Epithelial cell of umbilical artery (primary cell): ENCODE data around the gene PDK2. TPM values are rescaled to one million over a fixed set of nuclear protein-coding genes. Genes with fewer than 3 reads are reported as not detected.

ENCODE experiments used
- total RNA-seq: library from RNA; depleted of rRNA; stranded (reverse); fragments of >200 nt; gene quantifications from 2 replicates; pipeline ENCODE4 v1.2.3, GENCODE V29; 2014

The PDK2 gene
- total RNA-seq, result 7.1 and 7.8 TPM in 2 replicates

DNA sequence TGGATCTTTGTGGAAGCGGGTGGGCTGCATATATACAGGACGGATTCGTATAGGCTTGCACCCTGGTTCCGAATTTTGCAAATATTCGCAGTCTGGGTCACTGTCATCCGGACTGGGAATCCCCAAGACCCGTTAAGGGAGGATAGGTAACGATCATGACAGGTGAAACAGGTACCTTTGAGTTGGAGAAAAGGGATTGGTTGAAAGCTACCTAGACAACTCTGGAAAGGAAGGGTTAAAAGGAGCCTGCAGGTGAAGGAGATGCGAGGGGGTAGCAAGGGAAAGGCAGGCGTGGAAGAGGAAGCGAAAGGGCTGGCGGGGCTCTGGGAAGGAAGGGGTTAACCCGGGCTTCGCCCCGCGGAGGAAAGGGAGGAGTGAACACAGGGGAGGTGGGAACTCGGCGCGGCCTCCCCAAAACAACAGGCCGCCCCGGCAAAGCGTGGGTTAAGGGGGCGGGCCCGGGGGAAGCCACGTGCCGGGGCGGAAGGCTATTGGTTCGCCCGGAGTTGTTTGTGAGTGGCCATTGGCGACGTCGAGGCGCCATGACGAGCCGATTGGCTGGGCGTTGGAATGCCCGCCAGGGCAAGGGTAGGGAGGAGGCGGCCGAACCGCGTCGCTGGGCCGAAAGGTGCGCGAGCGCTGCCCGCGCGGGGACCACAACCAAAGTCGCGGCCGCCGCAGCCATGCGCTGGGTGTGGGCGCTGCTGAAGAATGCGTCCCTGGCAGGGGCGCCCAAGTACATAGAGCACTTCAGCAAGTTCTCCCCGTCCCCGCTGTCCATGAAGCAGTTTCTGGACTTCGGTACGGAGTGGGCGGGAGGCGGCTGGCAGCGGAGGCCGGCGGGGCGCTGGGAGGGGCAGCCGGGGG is at the start of gene PDK2:
Gene PDK2, plus strand, starts transcription at position 599 of the 867 bp plus-strand sequence. Its CDS starts 85 bp downstream, at position 684.

DNA sequence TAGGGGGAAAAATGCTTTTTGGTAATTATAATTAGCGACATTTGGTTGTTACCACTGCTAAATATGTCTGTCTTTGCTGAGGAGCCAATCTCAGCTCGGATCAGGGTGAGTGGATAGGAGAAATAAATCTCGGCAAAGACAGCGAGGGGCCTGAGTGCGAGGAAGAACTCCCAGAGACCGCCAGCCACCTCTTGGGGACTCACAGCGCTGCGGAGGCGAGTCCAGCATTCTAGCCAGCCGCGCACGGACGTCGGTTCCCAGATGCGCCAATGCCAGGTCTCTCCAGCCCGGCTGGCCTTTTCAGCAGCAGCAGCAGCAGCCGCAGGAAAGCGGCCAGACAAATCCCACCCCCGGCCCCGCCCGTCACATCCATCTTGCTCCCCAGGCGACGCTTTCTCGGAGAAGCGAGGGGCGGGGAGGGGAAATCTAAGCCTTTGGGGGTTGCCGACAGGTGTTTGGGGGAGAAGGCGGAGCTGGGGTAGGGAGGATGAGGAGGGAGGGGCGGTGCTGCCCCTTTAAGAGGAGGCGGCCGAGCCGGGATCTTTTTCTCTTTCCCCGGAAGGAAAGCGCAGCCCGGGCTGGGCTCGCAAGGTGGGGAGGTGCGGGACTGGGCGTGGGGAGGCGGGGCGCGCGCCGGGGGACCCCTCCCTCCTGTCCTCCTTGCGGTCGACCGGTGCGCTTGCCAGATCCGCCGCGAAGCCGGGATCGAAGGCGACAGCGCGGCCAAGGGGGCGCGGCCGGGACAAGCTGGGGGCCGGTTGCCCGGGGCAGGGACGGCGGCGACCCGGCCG is 39.5 kb upstream of the PDK2 start, which contains the start of gene ITGA3:
Gene ITGA3, plus strand, starts transcription at position 685 of the 791 bp plus-strand sequence. CDS start 330 bp downstream, outside the sequence.

DNA sequence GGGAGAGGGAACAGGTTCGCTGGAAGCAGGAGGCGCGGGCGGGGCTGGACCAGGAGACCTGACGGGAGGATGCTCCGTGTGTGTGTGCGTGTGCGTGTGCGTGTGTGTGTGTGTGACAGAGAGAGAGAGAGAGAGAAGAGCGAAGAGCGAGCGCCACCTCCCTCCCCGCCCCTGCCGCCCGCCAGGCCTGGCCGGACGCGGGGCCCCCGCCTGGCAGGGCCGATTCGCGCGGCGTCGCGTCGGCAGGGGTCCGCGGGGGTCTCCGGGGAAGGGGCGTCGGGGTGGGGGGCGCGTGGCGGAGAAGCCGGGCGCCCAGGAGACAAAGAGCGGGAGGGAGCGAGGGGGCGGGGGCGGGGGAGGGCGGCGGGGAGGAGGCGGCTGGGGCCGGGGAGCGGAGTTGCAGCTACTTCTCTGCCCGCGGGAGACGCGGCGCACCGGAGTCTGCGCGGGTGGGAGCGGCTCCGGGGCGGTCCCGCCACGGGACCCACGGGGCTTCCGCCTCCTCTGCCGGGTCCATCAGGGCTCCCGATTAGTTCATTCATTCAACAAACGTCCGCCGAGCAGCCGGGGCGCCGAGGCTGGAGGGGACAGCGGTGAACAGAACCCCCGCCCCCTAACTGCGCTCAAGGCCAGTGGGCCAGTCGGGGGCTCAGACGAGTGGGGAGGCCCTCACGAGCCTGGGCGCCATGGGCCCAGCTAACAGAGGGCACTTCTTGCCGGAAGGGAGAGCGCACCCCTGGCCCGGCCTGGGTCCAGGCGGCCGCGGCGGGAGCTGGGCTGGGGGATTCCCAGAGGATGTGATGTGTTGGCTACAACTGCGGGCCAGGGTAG is 34.8 kb downstream of the PDK2 start, which contains the start of gene SAMD14:
Gene SAMD14, minus strand, starts transcription at position 433 of the 831 bp plus-strand sequence. CDS start 5,201 bp downstream, outside the sequence.

DNA sequence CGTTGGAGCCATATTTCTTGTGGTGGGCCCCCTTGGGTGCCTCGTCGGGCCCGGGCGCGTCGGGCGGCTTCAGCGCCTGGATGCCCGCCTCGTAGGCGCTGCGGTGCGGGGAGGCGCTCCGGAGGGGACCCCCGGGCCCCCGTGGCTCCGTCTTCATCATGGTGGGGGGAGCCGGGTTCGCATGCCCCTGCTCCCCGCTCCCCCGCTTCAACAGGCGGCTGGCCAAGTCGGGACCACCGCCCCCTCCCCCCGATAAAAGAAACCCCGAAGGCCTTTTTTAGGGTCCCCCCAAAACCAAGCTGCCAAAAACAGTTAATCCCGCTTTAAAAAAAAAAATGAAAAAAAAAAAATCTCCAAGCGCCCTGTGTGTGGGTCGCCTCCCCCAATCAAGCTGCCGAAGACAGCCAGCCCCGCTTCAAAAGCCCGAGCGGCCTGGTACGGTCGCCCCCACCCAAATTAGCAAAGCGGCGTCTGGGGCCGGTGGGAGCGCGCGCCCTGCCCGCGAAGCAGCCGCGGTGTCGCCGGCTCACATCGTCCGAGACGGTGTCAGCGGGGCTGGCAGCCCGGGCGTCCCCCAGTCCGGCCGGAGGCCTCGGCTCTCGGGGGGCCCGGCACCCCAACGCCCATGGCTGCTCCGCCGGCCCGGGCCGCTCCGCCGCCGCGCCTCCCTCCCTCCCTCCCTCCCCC is 55.3 kb downstream of the PDK2 start, which contains the start of gene PPP1R9B:
Gene PPP1R9B, minus strand, starts transcription at position 324 of the 687 bp plus-strand sequence. Its CDS starts 164 bp downstream, at position 160.

Other genes with a start within 250 kb of the PDK2 start
- gene TAC4, start 247.3 kb upstream of the PDK2 start, total RNA-seq, result not detected in 2 replicates
- gene DLX4, start 126.2 kb upstream of the PDK2 start, total RNA-seq, result not detected in 2 replicates
- gene DLX3, start 100.1 kb upstream of the PDK2 start, total RNA-seq, result not detected in 2 replicates
- 107 and 153 TPM in 2 replicates for gene ITGA3, start 39.2 kb upstream of the PDK2 start, total RNA-seq
- 4.2 and 4.6 TPM in 2 replicates for gene SAMD14, start 34.8 kb downstream of the PDK2 start, total RNA-seq
- gene PPP1R9B, start 55.3 kb downstream of the PDK2 start, total RNA-seq, result 26.3 and 47.0 TPM in 2 replicates
- not detected in 2 replicates for gene SGCA, start 70.7 kb downstream of the PDK2 start, total RNA-seq
- 14.6 and 50.0 TPM in 2 replicates for gene COL1A1, start 106.3 kb downstream of the PDK2 start, total RNA-seq
- gene TMEM92, start 179.1 kb downstream of the PDK2 start, total RNA-seq, result not detected in 2 replicates